ENCODE data around the gene CDK14. TPM values are rescaled to one million over a fixed set of nuclear protein-coding genes. Genes with fewer than 3 reads are reported as not detected.

Gene CDK14
- total RNA-seq, 1 experiment from 2014 or later: 57.9 TPM

GRCh38 chr7:90701021-90701420 is 104.9 kb downstream of the CDK14 start (continued):
- TF ChIP-seq ARID4B (CRISPR knock-in tag; IDR thresholded peaks at IDR 0.05; ENCODE audit: borderline replicate concordance) (no peak), CBFB (CRISPR knock-in tag; IDR thresholded peaks at IDR 0.05; ENCODE audit: low read depth) (no peak)

GRCh38 chr7:90701771-90702170 is 105.7 kb downstream of the CDK14 start:
- Mint-ChIP-seq H3K27me3 (ENCODE audit: low read depth) (no peaks in the 10 kb centered on the region), H3K27ac (no peak overlapping the region), H3K4me1 (peaks cover 29% of the 10 kb centered on the region), H3K9me3 (peaks cover 3% of the 10 kb centered on the region), H3K36me3 (peaks cover 3% of the 10 kb centered on the region), H3K4me3 (no peak overlapping the region)
- ATAC-seq (peak; percentile 95), DNase-seq (ENCODE audit: low spot score) (peak; percentile 34)
- ChIA-PET POLR2A (interaction anchor here (0.6 to 0.8 kb wide), 2 partner anchors 9 to 13 kb away, joined by 3 read pairs; no protein-coding TSS in a partner anchor), CTCF (interaction anchor here (0.7 to 1.8 kb wide), 4 partner anchors 9 to 333 kb away, joined by 3 to 8 read pairs (median 4); no protein-coding TSS in a partner anchor)
- TF ChIP-seq FOXP4 (CRISPR knock-in tag; IDR thresholded peaks at IDR 0.05): no peak
- no peak for TF ChIP-seq E2F4 (CRISPR knock-in tag; IDR thresholded peaks at IDR 0.05; ENCODE audit: borderline replicate concordance, low read depth)
- TF ChIP-seq ZNF317 (CRISPR knock-in tag; IDR thresholded peaks at IDR 0.05; ENCODE audit: borderline replicate concordance, low read depth): no peak
- no peak for TF ChIP-seq ETV6 (CRISPR knock-in tag; IDR thresholded peaks at IDR 0.05)
- no peak for TF ChIP-seq SOX15 (CRISPR knock-in tag; IDR thresholded peaks at IDR 0.05)
- TF ChIP-seq ATF1 (CRISPR knock-in tag; IDR thresholded peaks at IDR 0.05): no peak

- Mint-ChIP-seq H3K4me3 (no peak overlapping the region), H3K4me1 (peaks cover 55% of the 10 kb centered on the region), H3K27me3 (ENCODE audit: low read depth) (no peaks in the 10 kb centered on the region), H3K36me3 (no peaks in the 10 kb centered on the region), H3K27ac (no peak overlapping the region), H3K9me3 (no peaks in the 10 kb centered on the region)
- ATAC-seq (no peak), DNase-seq (ENCODE audit: low spot score) (no peak)
- POLR2A ChIA-PET: no interaction called here
- no peak for TF ChIP-seq JAZF1 (CRISPR knock-in tag; IDR thresholded peaks at IDR 0.05)
- no peak for TF ChIP-seq ZNF671 (CRISPR knock-in tag; IDR thresholded peaks at IDR 0.05)
- CTCF ChIA-PET: no interaction called here
These were observed 109.4 kb downstream of the CDK14 start for GRCh38 chr7:90705391-90706071.

GRCh38 chr7:90706072-90706716 is 110.1 kb downstream of the CDK14 start:
- Mint-ChIP-seq H3K36me3 (no peaks in the 10 kb centered on the region), H3K9me3 (no peaks in the 10 kb centered on the region), H3K27ac (no peak overlapping the region), H3K4me3 (no peak overlapping the region), H3K4me1 (peaks cover 57% of the 10 kb centered on the region), H3K27me3 (ENCODE audit: low read depth) (no peaks in the 10 kb centered on the region)
- ChIA-PET CTCF (interaction anchor here (1.2 kb wide), 2 partner anchors 327 to 330 kb away, joined by 3 read pairs; no protein-coding TSS in a partner anchor), POLR2A (no interaction called here)
- DNase-seq (ENCODE audit: low spot score) (no peak), ATAC-seq (no peak)
- TF ChIP-seq JUN (CRISPR knock-in tag; IDR thresholded peaks at IDR 0.05) (no peak), AFF4 (CRISPR knock-in tag; IDR thresholded peaks at IDR 0.05; ENCODE audit: borderline replicate concordance) (no peak), ZNF423 (CRISPR knock-in tag; IDR thresholded peaks at IDR 0.05) (no peak)
